Measurements from ENCODE around the gene C1orf159.

The C1orf159 gene

DNA sequence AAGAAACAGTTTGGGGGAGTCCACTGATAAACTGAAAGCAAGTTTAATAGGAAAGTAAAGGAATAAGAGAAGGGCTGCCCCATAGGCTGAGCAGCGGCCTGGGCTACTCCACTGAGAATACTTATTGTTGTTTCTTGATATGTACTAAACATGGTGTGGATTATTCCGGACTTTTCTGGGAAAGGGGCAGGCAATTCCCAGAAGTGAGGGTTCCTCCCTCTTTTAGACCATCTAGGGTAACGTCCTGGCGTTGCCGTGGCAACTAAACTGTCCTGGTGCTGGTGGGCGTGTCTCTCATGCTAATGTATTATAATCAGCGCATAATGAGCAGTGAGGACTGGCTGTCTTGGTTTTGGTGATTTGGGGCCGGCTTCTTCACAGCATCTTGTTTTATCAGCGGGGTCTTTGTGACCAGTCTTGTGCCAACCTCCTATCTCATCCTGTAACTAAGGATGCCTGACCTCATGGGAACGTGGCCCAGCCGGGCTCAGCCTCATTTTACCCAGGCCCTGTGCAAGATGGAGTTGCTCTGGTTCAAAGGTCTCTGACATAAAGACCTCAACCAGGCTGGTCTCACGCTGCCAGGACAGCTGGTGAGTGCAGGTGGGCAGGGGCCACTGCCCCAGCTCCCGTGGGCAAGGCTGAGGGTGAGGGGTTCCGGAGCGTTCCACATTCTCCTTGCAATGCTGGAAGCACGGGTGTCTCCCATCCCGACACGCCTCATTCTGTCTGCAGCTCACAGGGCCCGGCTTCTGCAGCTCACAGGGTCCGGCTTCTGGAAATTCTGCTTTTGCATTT is 19.6 kb upstream of the C1orf159 start:
- ATAC-seq (replicated peaks; ENCODE audit: extremely low read depth, poor library complexity, severe bottlenecking) (no peak), DNase-seq (ENCODE audit: low spot score in 2 of 2) (no peak)
- H3K27ac Mint-ChIP-seq (ENCODE audit: low read depth): no peak overlapping the region
- peaks cover 11% of the 10 kb centered on the region for H3K27me3 Mint-ChIP-seq
- no peaks in the 10 kb centered on the region for H3K9me3 Mint-ChIP-seq
- peaks cover 9% of the 10 kb centered on the region for H3K4me1 Mint-ChIP-seq
- no peaks in the 10 kb centered on the region for H3K36me3 Mint-ChIP-seq (ENCODE audit: insufficient read depth)
- H3K4me3 Mint-ChIP-seq: peak overlapping the region; percentile 41

DNA sequence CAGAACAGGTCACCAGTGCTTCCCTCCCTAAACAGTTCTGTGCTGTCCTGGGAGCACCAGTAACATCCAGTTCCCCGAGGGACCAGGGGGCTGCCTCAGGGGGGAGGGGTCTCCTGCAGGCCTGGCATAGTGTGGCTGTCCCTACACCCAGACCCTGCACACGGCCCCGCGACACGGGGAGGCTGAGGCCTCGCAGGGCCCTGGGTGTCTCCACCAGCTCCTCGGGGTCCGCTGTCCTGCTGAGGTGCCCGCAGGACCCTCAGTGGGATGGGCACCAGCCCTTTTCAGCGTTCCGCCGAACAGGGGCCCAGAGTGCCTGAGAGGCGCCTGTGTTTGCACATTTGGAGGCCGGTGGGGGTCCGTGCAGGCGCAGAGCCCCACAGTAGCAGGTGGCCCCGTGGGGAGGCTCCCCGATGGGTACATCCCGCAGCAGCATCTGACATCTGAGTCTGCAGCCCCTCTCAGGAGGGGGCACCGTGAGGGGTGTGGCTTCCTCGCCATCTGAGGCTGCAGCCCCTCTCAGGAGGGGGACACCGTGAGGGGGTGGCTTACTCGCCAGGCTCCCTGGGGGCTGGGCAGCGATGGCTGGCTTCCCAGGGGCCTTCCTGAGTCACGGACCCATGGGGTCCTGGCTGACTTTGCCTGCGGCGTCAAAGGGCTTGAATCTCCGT is 18.5 kb upstream of the C1orf159 start:
- ATAC-seq (replicated peaks; ENCODE audit: extremely low read depth, poor library complexity, severe bottlenecking) (no peak), DNase-seq (ENCODE audit: low spot score in 2 of 2) (no peak)
- H3K27me3 Mint-ChIP-seq: peaks cover 11% of the 10 kb centered on the region
- H3K36me3 Mint-ChIP-seq (ENCODE audit: insufficient read depth): no peaks in the 10 kb centered on the region
- H3K4me3 Mint-ChIP-seq: no peak overlapping the region
- H3K27ac Mint-ChIP-seq (ENCODE audit: low read depth): no peak overlapping the region
- H3K9me3 Mint-ChIP-seq: no peaks in the 10 kb centered on the region
- peaks cover 9% of the 10 kb centered on the region for H3K4me1 Mint-ChIP-seq

DNA sequence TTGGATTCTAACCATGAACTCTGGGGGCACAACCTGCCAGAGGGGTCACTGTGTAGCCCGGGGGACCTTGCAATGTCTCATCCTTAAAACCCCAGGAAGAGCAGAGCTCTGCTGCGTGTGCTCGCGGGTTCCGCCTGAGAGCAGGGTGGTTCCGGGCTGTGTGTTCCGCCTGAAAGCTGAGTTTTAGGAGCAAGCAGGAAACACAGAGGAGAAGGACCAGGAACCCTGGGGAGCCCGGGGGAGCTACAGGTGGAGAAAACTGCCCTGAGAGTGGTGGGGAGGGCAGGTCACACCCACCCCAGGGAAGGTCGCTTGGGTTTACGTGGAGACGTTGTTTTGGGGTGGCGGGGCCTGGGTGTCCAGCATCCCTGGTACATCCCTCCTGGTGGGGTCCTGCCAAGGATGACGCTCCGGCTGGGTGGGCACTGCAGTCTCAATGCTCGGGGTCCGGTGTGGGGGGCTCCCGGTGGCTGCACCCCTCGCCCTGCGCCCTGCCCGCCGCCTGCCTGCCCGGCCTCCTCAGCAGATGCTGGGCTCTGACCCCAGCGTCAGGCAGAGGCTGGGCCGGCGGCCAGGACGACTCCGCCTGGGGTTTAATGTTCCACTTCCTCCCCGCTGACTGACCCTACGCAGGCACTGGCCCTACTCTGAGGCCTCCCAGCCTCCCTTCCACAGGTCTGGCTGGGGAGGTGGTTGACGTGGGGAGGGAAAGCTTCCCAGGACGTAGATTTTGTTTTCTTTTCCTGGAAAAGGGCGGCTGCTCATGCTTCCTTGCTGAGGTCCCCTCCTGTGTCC is 17.3 kb upstream of the C1orf159 start:
- no peak for DNase-seq (ENCODE audit: low spot score in 2 of 2)
- no peak for ATAC-seq (replicated peaks; ENCODE audit: extremely low read depth, poor library complexity, severe bottlenecking)

DNA sequence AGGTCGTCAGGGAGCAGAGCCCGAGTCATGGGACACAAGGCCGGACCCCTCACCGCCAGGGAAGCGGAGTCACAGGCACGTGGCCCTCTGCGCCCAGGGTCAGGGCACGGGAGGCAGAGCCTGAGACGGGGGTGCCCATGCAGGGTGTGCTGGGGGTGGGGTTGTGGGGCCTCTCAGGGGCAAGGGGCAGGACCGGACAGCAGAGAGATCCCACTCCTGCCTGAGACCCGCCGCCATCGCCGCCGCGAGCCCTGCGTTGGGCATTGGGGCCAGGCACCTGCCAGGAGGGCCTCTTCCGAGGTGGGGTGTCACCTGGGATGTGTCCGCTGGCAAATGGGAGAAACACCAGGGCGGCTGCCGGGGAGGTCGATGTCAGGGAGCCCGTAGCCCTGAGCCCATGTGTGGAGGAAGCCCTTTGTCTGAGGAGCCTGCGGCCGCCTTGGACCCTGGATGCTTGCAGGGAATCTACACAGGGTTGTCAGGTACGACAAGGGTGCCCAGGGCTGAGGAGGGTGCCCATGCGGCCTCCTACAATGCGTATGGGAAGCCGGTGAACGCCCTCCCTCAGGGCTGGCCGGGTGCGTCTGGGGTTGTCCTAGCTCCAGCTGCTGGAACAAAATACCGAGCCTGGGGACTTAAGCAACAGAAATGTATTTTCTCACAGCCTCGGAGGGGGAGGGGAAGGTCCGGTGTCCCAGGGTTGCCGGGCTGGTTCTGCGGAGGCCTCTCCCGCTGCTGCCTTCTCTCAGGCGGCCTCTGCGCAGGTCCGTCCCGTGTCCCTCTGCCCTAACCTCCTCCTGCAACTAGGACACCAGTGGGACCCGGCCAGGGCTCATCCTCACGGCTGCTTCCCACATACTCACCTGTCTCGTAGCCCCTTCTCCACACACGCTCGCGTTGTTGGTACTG is 16.4 kb upstream of the C1orf159 start:
- no peak overlapping the region for H3K27ac Mint-ChIP-seq (ENCODE audit: low read depth)
- no peak overlapping the region for H3K4me3 Mint-ChIP-seq
- H3K27me3 Mint-ChIP-seq: no peaks in the 10 kb centered on the region
- H3K4me1 Mint-ChIP-seq: peaks cover 1% of the 10 kb centered on the region
- H3K9me3 Mint-ChIP-seq: no peaks in the 10 kb centered on the region
- no peak for DNase-seq (ENCODE audit: low spot score in 2 of 2)
- H3K36me3 Mint-ChIP-seq (ENCODE audit: insufficient read depth): peaks cover 2% of the 10 kb centered on the region
- no peak for ATAC-seq (replicated peaks; ENCODE audit: extremely low read depth, poor library complexity, severe bottlenecking)

More for the DNA sequence above, 17.3 kb upstream of the C1orf159 start:
- Mint-ChIP-seq H3K4me3 (no peak overlapping the region), H3K4me1 (peaks cover 9% of the 10 kb centered on the region), H3K27me3 (peaks cover 7% of the 10 kb centered on the region), H3K27ac (ENCODE audit: low read depth) (no peak overlapping the region), H3K9me3 (no peaks in the 10 kb centered on the region), H3K36me3 (ENCODE audit: insufficient read depth) (peaks cover 2% of the 10 kb centered on the region)

DNA sequence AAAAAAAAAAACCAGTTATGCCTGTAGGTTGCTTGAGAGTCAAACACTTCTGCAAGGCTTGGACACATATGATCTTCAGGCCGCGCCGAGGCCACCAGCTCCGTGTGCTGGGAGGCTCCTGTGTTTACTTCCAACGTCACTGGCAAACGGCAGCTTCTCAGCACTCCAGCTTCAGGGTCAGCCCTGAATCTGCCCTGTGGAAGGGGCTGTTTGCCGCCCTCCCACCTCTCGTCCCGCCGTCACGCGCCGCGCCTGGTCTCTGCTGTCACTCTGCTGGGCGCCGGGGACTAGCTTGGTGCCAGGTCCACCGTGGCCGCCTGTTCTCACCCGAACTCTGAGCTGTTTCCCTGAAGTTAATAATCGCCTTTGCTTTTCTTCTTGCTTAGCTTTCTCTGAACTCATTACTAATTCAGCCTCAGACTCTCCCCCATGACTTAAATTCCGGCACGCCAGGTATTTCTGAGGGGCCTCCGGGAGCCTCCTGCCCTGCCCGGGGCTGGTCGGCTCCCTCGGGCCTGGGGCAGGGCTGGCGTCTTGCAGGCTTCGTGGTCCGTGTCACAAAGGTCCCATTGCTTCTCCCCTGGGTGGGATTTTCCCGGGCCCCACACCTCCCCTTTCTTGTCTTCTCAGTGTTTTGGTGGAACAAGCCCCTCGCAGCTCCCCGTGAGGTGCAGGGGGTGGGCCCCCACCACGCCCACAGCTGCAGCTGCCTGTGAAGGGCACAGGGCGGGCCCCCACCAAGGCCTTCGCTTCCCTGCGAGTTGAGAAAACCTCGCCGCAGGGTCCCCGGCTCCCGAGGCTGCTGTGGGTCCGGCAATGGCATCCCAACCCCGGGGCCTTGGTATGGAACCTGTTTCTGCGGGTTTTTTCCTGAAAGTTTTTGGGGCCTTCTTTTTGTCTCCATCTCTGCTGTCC is 14.6 kb upstream of the C1orf159 start:
- Mint-ChIP-seq H3K4me3 (no peak overlapping the region), H3K4me1 (no peaks in the 10 kb centered on the region), H3K27me3 (no peaks in the 10 kb centered on the region)

DNA sequence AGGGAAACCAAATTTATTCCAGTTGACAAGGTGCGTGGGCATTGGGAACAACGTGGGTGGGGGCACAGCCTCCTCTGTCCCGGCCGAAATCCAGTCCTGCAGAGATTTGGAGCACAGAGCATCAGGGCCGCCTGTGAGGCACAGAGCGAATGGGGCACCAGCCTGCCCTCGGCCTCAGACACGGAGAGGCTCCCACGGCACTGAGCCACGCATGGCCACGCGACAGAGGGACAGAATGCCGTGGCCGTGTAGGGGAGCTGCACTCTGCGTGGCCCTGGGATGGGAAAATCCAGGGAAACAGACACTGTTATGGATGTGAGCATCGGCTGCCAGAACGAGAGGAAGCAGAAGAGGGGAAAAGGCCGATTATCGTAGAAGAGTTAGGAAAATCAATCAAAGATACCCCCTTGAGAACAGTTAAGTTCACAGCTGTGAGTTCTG is 13.5 kb upstream of the C1orf159 start:
- no peak for DNase-seq (ENCODE audit: low spot score in 2 of 2)
- no peaks in the 10 kb centered on the region for H3K9me3 Mint-ChIP-seq
- H3K27me3 Mint-ChIP-seq: no peaks in the 10 kb centered on the region
- H3K4me3 Mint-ChIP-seq: no peak overlapping the region
- ATAC-seq (replicated peaks; ENCODE audit: extremely low read depth, poor library complexity, severe bottlenecking): no peak
- no peaks in the 10 kb centered on the region for H3K4me1 Mint-ChIP-seq
- H3K36me3 Mint-ChIP-seq (ENCODE audit: insufficient read depth): peaks cover 4% of the 10 kb centered on the region
- H3K27ac Mint-ChIP-seq (ENCODE audit: low read depth): no peak overlapping the region

More for the DNA sequence above, 14.6 kb upstream of the C1orf159 start:
- no peaks in the 10 kb centered on the region for H3K9me3 Mint-ChIP-seq
- peak overlapping the region; percentile 11 for H3K27ac Mint-ChIP-seq (ENCODE audit: low read depth)
- DNase-seq (ENCODE audit: low spot score in 2 of 2) (no peak), ATAC-seq (replicated peaks; ENCODE audit: extremely low read depth, poor library complexity, severe bottlenecking) (no peak)
- peaks cover 4% of the 10 kb centered on the region for H3K36me3 Mint-ChIP-seq (ENCODE audit: insufficient read depth)

DNA sequence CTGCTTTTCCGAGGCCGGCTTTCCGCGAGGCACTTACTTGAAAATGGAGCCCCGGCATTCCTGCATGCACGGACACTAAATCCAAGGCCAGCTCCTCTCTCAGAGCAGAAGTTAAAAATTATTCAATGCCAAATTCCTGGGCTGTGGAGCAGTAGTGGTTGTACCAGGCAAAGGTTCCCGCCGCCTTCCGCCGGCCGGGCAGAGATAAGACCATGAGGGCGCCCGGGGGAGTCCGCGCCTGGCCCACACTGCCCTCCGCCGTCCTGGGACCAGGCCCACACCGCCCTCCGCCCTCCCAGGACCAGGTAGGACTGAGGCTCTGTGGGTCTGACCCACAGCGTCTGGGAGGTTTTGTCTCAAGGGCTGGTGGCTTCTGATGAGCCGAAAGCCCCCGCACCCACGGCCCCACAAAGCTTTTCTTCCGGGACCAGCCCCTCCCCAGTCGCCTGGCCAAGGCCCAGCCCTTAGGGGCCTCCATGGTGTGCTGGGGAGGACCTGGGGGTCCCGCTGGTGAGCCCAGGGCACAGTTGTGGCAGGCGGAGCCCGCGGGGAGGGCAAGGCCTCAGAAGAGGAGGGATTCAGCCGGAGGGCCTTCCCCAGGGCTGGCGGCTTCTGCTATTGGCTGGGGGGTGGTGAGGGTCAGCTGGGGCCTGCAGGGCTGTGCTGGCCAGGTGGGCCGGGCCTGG is 12.7 kb upstream of the C1orf159 start:
- Mint-ChIP-seq H3K27ac (ENCODE audit: low read depth) (no peak overlapping the region), H3K36me3 (ENCODE audit: insufficient read depth) (peaks cover 8% of the 10 kb centered on the region), H3K27me3 (no peaks in the 10 kb centered on the region), H3K4me3 (no peak overlapping the region), H3K9me3 (no peaks in the 10 kb centered on the region), H3K4me1 (no peaks in the 10 kb centered on the region)
- DNase-seq (ENCODE audit: low spot score in 2 of 2): no peak
- ATAC-seq (replicated peaks; ENCODE audit: extremely low read depth, poor library complexity, severe bottlenecking): no peak

DNA sequence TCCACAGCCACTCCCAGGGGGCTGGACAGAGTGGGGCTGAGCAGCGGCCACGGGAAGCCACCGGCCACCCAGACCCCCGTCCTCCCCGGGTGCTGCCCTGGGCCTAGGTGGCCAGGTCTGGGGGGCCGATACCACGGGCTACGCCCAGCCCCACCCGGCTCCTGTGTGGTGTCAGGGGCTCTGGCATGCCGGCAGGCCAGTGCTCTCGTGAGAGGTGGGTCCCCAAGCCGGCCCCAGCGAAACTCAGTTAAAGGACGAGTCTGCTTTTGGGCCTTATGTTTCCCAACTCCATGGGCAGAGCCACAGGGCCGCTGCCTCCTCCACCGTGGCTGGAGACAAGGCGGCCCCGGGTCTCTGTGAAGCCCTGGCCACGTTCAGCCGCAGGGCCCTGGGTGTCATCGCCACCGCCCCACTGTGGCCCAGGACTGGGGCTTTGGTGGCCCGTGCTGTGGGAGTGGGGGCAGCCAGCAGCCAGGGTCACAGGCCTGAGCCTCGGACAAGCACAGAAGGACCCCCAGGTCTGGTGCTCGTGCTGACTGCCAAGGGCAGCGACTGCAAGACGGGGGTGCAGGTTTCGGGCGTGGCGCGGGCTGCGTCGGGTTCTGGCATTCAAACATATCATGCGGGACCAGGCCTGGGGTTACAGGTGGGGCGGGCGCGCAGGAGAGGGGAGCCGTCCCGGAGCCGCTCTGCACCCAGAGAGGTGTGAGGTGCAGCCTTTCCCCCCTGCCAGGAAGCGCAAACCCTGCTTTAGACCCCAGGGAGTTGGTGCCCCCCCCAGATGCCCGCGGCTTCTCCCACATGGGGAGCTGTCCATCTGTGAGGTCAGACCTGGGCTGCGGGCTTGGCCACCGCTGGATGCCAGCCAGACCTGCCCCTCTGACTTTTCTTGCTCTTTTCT is 11.9 kb upstream of the C1orf159 start:
- ATAC-seq (replicated peaks; ENCODE audit: extremely low read depth, poor library complexity, severe bottlenecking) (no peak), DNase-seq (ENCODE audit: low spot score in 2 of 2) (no peak)
- no peak overlapping the region for H3K27ac Mint-ChIP-seq (ENCODE audit: low read depth)

DNA sequence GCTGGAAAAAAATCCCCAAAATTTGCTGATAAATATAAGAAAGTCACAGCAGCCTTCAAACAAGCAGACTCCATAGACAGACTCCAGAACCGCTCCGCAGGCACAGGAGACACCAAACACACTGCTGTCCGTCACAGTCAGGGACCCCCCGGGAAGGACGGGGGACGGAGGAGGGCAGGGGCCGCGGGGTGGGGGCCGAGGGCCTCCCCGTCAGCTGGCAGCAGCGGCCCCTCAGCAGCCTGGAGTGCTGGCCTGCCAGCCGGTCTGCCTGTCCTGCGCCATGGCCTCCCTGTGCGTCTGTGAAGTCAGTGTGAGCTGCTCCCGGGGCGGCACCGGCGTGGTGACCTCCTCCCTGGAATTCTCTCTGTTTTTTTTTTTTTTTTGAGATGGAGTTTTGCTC is 10.1 kb upstream of the C1orf159 start:
- Mint-ChIP-seq H3K27ac (ENCODE audit: low read depth) (no peak overlapping the region), H3K36me3 (ENCODE audit: insufficient read depth) (peaks cover 8% of the 10 kb centered on the region), H3K9me3 (no peaks in the 10 kb centered on the region), H3K27me3 (no peaks in the 10 kb centered on the region), H3K4me3 (no peak overlapping the region), H3K4me1 (no peaks in the 10 kb centered on the region)
- ATAC-seq (replicated peaks; ENCODE audit: extremely low read depth, poor library complexity, severe bottlenecking): no peak
- no peak for DNase-seq (ENCODE audit: low spot score in 2 of 2)

More for the DNA sequence above, 11.9 kb upstream of the C1orf159 start:
- peaks cover 8% of the 10 kb centered on the region for H3K36me3 Mint-ChIP-seq (ENCODE audit: insufficient read depth)
- H3K27me3 Mint-ChIP-seq: no peaks in the 10 kb centered on the region
- no peaks in the 10 kb centered on the region for H3K9me3 Mint-ChIP-seq
- no peaks in the 10 kb centered on the region for H3K4me1 Mint-ChIP-seq
- H3K4me3 Mint-ChIP-seq: no peak overlapping the region

Data from central memory CD8-positive, alpha-beta T cell (primary cell).